HL-60 (cell line): ENCODE measurements around the gene PTTG1.
A peak's percentile ranks its signal among the peaks of the same experiment; 100 is the strongest.

Source experiments
- DNase-seq, 2 experiments: peaks; one replicate each; pipeline ENCODE4 v3.0.0-alpha.2; 2010 to 2020; ENCODE audit warnings: low read depth in 1 of 2, low spot score in 1 of 2
- H3K27ac ChIP-seq: fragments of 250-450 bp; sonication (Bioruptor Pico); replicated peaks from 2 replicates; pipeline ENCODE4 v1.5.1; 2020; ENCODE audit warnings: mild to moderate bottlenecking, moderate library complexity
- H3K27me3 ChIP-seq: fragments of 250-450 bp; sonication (Bioruptor Pico); 2 replicates; pipeline ENCODE4 v1.5.1; 2021; ENCODE audit warnings: mild to moderate bottlenecking, moderate library complexity; ENCODE audit not compliant: insufficient read depth, poor library complexity, severe bottlenecking
- H3K4me3 ChIP-seq: replicated peaks from 2 replicates; pipeline ENCODE4 v1.5.1; 2011; ENCODE audit warnings: mild to moderate bottlenecking, control low read depth, low read length; ENCODE audit not compliant: insufficient read depth
- GABPA ChIP-seq: IDR thresholded peaks from 2 replicates; pipeline ENCODE4 v1.6.1; 2012; ENCODE audit warnings: low read depth
- POLR2AphosphoS5 ChIP-seq: IDR thresholded peaks from 2 replicates; pipeline ENCODE4 v1.6.1; 2012; ENCODE audit warnings: low read depth
- SPI1 ChIP-seq: IDR thresholded peaks from 2 replicates; pipeline ENCODE4 v1.6.1; 2012; ENCODE audit warnings: low read depth, mild to moderate bottlenecking, borderline replicate concordance
- TF ChIP-seq, protein P1 (sequence below): IDR thresholded peaks from 2 replicates; pipeline ENCODE4 v1.6.1; 2012; ENCODE audit warnings: low read depth; ENCODE audit not compliant: insufficient replicate concordance
- TF ChIP-seq, protein P2 (sequence below): IDR thresholded peaks from one replicate; pipeline ENCODE4 v1.5.1; 2011; ENCODE audit warnings: low read length, control low read depth, inconsistent platforms; ENCODE audit not compliant: insufficient read depth

Gene PTTG1

GRCh38 chr5:160466889-160467554, 45.4 kb downstream of the PTTG1 start:
- Histone ChIP-seq H3K4me3 (no peak overlapping the region), H3K27me3 (no peaks in the 10 kb centered on the region), H3K27ac (peak overlapping the region; percentile 78)
- TF ChIP-seq GABPA (no peak), SPI1 (no peak), POLR2AphosphoS5 (no peak)
- TF ChIP-seq, protein P1, sequence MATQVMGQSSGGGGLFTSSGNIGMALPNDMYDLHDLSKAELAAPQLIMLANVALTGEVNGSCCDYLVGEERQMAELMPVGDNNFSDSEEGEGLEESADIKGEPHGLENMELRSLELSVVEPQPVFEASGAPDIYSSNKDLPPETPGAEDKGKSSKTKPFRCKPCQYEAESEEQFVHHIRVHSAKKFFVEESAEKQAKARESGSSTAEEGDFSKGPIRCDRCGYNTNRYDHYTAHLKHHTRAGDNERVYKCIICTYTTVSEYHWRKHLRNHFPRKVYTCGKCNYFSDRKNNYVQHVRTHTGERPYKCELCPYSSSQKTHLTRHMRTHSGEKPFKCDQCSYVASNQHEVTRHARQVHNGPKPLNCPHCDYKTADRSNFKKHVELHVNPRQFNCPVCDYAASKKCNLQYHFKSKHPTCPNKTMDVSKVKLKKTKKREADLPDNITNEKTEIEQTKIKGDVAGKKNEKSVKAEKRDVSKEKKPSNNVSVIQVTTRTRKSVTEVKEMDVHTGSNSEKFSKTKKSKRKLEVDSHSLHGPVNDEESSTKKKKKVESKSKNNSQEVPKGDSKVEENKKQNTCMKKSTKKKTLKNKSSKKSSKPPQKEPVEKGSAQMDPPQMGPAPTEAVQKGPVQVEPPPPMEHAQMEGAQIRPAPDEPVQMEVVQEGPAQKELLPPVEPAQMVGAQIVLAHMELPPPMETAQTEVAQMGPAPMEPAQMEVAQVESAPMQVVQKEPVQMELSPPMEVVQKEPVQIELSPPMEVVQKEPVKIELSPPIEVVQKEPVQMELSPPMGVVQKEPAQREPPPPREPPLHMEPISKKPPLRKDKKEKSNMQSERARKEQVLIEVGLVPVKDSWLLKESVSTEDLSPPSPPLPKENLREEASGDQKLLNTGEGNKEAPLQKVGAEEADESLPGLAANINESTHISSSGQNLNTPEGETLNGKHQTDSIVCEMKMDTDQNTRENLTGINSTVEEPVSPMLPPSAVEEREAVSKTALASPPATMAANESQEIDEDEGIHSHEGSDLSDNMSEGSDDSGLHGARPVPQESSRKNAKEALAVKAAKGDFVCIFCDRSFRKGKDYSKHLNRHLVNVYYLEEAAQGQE = no peak
- TF ChIP-seq, protein P2, sequence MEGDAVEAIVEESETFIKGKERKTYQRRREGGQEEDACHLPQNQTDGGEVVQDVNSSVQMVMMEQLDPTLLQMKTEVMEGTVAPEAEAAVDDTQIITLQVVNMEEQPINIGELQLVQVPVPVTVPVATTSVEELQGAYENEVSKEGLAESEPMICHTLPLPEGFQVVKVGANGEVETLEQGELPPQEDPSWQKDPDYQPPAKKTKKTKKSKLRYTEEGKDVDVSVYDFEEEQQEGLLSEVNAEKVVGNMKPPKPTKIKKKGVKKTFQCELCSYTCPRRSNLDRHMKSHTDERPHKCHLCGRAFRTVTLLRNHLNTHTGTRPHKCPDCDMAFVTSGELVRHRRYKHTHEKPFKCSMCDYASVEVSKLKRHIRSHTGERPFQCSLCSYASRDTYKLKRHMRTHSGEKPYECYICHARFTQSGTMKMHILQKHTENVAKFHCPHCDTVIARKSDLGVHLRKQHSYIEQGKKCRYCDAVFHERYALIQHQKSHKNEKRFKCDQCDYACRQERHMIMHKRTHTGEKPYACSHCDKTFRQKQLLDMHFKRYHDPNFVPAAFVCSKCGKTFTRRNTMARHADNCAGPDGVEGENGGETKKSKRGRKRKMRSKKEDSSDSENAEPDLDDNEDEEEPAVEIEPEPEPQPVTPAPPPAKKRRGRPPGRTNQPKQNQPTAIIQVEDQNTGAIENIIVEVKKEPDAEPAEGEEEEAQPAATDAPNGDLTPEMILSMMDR = no peak
- DNase-seq = no peak

GRCh38 chr5:160467555-160468362, 46.1 kb downstream of the PTTG1 start:
- DNase-seq = peak in 1 of 2 experiments; percentile 88
- TF ChIP-seq POLR2AphosphoS5 = peak; percentile 87
- TF ChIP-seq GABPA = 0 out of 2 replicates have a peak, but pooled peaks have one; percentile 25
- TF ChIP-seq, protein P2 = no peak
- H3K27ac ChIP-seq = peak overlapping the region; percentile 78
- no peaks in the 10 kb centered on the region for H3K27me3 ChIP-seq
- peak overlapping the region; percentile 22 for H3K4me3 ChIP-seq

GRCh38 chr5:160468363-160468975, 46.8 kb downstream of the PTTG1 start:
- H3K27ac ChIP-seq = peak overlapping the region; percentile 78
- H3K4me3 ChIP-seq = no peak overlapping the region
- TF ChIP-seq GABPA (no peak), POLR2AphosphoS5 (no peak), SPI1 (no peak)
- TF ChIP-seq, protein P2 = no peak
- TF ChIP-seq, protein P1 = no peak
- DNase-seq = no peak
- H3K27me3 ChIP-seq = no peaks in the 10 kb centered on the region
